SK-N-MC (cell line): Measurements from ENCODE around the gene SSR1.

Experiments
- DNase-seq: peaks from one replicate; pipeline ENCODE4 v3.0.0-alpha.2; 2011; ENCODE audit warnings: low read depth, low spot score
- H3K27ac ChIP-seq: fragments of 200-600 bp; sonication (generic); 2 replicates; pipeline ENCODE4 v1.5.1; 2016; ENCODE audit warnings: mixed run types
- H3K36me3 ChIP-seq: fragments of 200-600 bp; sonication (generic); 2 replicates; pipeline ENCODE4 v1.6.1; 2017; ENCODE audit warnings: antibody characterized with exemption, low read length, mixed read lengths; ENCODE audit not compliant: insufficient read depth
- H3K4me3 ChIP-seq: fragments of 200-600 bp; sonication (generic); 2 replicates; pipeline ENCODE4 v1.5.1; 2016
- H3K9ac ChIP-seq: fragments of 200-600 bp; sonication (generic); 2 replicates; pipeline ENCODE4 v1.8.0; 2017; ENCODE audit warnings: mixed run types, mixed read lengths; ENCODE audit not compliant: insufficient read length
- H3K9me3 ChIP-seq: fragments of 200-600 bp; sonication (generic); 2 replicates; pipeline ENCODE4 v1.6.1; 2017; ENCODE audit warnings: low read depth, mild to moderate bottlenecking, antibody characterized with exemption, low read length, moderate library complexity, mixed read lengths
- EZH2 ChIP-seq: fragments of 200-600 bp; sonication (generic); IDR thresholded peaks from one replicate; pipeline ENCODE4 v1.6.1; 2017; ENCODE audit warnings: antibody characterized with exemption
- FOXP2 ChIP-seq: optimal IDR thresholded peaks from 2 replicates; pipeline ENCODE3; 2011; ENCODE audit warnings: mild to moderate bottlenecking, moderate library complexity; ENCODE audit not compliant: insufficient read depth; ENCODE audit errors: extremely low read length, control extremely low read depth
- POLR2AphosphoS5 ChIP-seq: IDR thresholded peaks from 2 replicates; pipeline ENCODE4 v1.6.1; 2012; ENCODE audit warnings: mild to moderate bottlenecking, low read depth, low read length, borderline replicate concordance

Gene SSR1

DNA sequence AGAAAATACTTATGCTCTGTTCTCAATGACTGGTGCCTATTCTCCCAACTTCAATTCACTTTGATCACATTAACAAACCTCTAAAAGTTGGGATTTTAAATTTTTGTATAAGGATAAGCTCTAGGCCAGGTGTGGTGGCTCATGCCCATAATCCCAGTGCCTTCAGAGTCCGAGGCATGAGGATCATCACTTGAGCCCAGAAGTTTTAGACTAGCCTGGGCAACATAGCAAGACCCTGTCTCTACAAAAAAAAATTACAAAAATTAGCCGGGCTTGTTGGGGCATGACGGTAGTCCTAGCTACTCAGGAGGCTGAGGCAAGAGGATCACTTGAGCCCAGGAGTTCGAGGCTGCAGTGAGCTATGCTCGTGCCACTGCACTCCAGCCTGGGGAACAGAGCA, 3.9 kb downstream of the SSR1 start:
- Histone ChIP-seq H3K4me3 (no peak overlapping the region), H3K9me3 (no peaks in the 10 kb centered on the region), H3K27ac (no peak overlapping the region), H3K9ac (no peak overlapping the region), H3K36me3 (peaks cover 61% of the 10 kb centered on the region)
- DNase-seq = no peak
- TF ChIP-seq FOXP2 (no peak), POLR2AphosphoS5 (no peak), EZH2 (no peak)

- H3K9ac ChIP-seq = no peak overlapping the region
- TF ChIP-seq FOXP2 (no peak), EZH2 (no peak), POLR2AphosphoS5 (no peak)
- H3K4me3 ChIP-seq = no peak overlapping the region
- no peak for DNase-seq
- no peak overlapping the region for H3K27ac ChIP-seq
- H3K9me3 ChIP-seq = no peaks in the 10 kb centered on the region
- peaks cover 75% of the 10 kb centered on the region for H3K36me3 ChIP-seq
Observed at GRCh38 chr6:7307533-7307932, 5.5 kb downstream of the SSR1 start.

DNA sequence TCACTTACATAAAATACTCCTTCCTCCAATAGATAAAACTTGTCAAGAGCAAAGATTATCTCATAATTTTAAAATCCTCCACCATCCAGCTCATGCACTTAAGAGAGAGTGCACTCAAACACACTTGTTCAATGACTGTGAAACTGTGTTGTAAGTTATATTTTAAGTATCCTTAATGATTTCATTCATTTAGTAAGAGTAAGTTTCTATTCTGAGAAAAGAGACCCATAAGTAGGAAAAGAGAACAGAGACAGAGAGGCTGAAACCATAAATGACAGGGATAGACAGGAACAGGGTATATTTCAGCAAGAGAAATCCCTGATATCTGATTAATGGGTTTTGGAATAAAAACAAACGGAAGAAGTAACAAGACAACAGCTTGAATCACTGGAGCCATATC, 8.2 kb downstream of the SSR1 start:
- Histone ChIP-seq H3K27ac (peak overlapping the region; percentile 37; the same call in 1 of the 2 replicates), H3K4me3 (no peak overlapping the region), H3K9ac (peak overlapping the region; percentile 0), H3K9me3 (no peaks in the 10 kb centered on the region), H3K36me3 (peaks cover 94% of the 10 kb centered on the region)
- DNase-seq = no peak
- TF ChIP-seq FOXP2 (no peak), EZH2 (no peak), POLR2AphosphoS5 (no peak)

DNA sequence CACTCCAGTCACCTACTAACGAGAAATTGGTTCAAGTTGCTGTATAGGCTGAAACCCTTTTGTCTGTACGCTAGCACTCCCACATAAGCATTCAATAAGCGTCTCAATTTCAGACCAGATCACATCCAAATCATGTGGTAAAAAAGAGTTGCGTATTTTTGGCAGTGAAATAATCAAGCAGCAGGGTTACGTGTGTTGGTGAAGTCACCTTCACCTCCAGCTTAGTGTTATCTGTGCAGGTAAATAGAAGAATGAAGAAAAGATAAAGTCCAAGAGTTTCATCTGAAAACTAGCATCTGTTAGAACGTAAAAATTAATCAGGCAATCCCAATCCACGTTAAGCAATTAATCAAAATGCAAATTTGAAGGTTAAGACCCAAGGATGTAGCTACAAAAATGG, 11.3 kb downstream of the SSR1 start:
- no peak for DNase-seq

DNA sequence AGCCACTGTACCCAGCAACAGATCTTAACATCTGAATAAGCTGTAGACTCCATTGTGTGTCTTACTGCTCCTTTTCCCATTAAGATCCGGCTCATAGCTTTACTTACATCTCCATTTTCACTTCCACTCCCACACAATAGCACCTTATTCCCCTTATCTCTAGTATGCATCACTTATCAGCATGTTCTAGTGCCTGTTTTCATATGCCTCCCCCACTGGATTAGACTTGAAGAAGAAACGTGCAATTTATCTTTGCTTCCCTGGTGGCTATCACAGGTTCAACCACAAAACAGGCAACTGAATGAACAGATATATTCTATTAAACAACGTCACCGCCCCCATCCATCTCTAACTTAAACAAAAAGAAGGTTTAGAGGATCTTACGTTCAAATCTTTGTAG, 12.1 kb downstream of the SSR1 start:
- no peak overlapping the region for H3K9ac ChIP-seq
- TF ChIP-seq EZH2 (no peak), FOXP2 (no peak), POLR2AphosphoS5 (no peak)
- H3K27ac ChIP-seq = no peak overlapping the region
- H3K36me3 ChIP-seq = peaks cover 96% of the 10 kb centered on the region
- DNase-seq = no peak
- H3K4me3 ChIP-seq = no peak overlapping the region
- no peaks in the 10 kb centered on the region for H3K9me3 ChIP-seq

More for the DNA sequence above, 11.3 kb downstream of the SSR1 start:
- no peak overlapping the region for H3K27ac ChIP-seq
- H3K9me3 ChIP-seq = no peaks in the 10 kb centered on the region
- no peak overlapping the region for H3K4me3 ChIP-seq
- H3K36me3 ChIP-seq = peaks cover 94% of the 10 kb centered on the region
- H3K9ac ChIP-seq = no peak overlapping the region
- TF ChIP-seq POLR2AphosphoS5 (no peak), FOXP2 (no peak)

DNA sequence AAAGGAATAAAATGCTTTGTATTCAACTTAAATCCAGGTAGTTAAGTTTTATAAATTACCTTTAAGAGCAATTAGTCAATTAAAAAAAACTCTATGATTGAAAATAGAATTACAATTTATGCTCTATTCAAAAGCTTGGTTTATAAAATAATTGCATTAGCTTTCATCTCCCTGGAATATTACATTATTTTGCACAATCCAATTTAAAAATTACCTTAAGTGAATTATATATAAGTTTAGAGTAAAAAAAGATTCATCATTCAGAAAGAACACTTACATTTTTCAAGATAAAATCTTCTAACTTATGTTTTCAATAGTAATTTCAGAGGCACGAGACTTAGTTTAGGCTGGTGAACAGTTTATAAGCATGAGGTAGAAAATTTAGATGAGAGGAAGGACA, 14.9 kb downstream of the SSR1 start:
- no peaks in the 10 kb centered on the region for H3K9me3 ChIP-seq
- H3K27ac ChIP-seq = no peak overlapping the region
- no peak overlapping the region for H3K4me3 ChIP-seq
- DNase-seq = no peak
- H3K36me3 ChIP-seq = peaks cover 88% of the 10 kb centered on the region
- TF ChIP-seq POLR2AphosphoS5 (no peak), EZH2 (no peak), FOXP2 (no peak)
- no peak overlapping the region for H3K9ac ChIP-seq

- TF ChIP-seq EZH2 (no peak), POLR2AphosphoS5 (no peak), FOXP2 (no peak)
- Histone ChIP-seq H3K27ac (no peak overlapping the region), H3K4me3 (no peak overlapping the region), H3K36me3 (peaks cover 88% of the 10 kb centered on the region), H3K9me3 (no peaks in the 10 kb centered on the region), H3K9ac (no peak overlapping the region)
- DNase-seq = no peak
Observed at GRCh38 chr6:7296602-7297001, 16.4 kb downstream of the SSR1 start.

GRCh38 chr6:7295916-7296315, 17.1 kb downstream of the SSR1 start:
- H3K9me3 ChIP-seq = no peaks in the 10 kb centered on the region
- H3K4me3 ChIP-seq = no peak overlapping the region
- H3K9ac ChIP-seq = no peak overlapping the region
- DNase-seq = no peak
- H3K27ac ChIP-seq = peak overlapping the region; percentile 83
- H3K36me3 ChIP-seq = peaks cover 88% of the 10 kb centered on the region
- TF ChIP-seq POLR2AphosphoS5 (no peak), FOXP2 (no peak), EZH2 (no peak)

DNA sequence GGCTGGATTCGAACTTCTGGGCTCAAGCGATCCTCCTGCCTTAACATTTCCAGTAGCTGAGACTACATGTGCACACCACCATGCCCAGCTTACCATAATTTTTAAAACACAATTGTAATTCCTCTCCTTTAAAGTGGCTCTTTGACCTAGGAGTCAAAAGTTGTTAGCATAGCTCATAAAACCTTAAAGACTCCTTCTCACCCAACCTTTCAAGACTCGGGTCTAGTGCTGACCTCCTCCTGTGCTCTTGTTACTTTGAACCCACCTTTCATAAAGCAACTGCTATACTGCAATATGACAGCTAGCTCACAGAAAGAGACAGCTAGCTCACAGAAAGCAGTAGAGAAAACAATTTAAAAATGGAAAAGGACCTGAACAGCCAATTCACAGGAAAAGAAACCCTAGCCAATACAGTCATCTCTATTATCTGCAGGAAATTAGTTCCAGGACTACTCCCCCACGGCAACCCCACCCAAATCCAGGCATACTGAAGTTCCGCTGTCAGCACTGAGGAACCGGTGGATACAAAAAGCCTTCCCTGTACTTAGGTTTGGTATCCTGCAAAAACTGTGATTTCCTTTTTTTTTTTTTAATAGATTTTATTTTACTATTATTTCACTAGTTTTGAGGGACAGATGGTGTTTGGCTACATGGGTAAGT, 20.3 kb downstream of the SSR1 start:
- TF ChIP-seq POLR2AphosphoS5 (no peak), FOXP2 (no peak), EZH2 (no peak)
- DNase-seq = no peak
- Histone ChIP-seq H3K36me3 (peaks cover 87% of the 10 kb centered on the region), H3K27ac (peak overlapping the region; percentile 22; the same call in 1 of the 2 replicates), H3K9ac (no peak overlapping the region), H3K9me3 (no peaks in the 10 kb centered on the region), H3K4me3 (no peak overlapping the region)
